TTC549 (cell line): Measurements from ENCODE around the gene MET.
"Not testable (repeated sequence)": the region's sequence is repeated elsewhere in the genome, so short reads cannot be mapped to it uniquely, and the experiment has no call there.

Experiments
- FAIRE-seq: peaks from 2 replicates; lab custom pipeline; 2012; peaks lifted over from hg19 to GRCh38; lab: Jason Lieb, UNC

Gene MET

DNA sequence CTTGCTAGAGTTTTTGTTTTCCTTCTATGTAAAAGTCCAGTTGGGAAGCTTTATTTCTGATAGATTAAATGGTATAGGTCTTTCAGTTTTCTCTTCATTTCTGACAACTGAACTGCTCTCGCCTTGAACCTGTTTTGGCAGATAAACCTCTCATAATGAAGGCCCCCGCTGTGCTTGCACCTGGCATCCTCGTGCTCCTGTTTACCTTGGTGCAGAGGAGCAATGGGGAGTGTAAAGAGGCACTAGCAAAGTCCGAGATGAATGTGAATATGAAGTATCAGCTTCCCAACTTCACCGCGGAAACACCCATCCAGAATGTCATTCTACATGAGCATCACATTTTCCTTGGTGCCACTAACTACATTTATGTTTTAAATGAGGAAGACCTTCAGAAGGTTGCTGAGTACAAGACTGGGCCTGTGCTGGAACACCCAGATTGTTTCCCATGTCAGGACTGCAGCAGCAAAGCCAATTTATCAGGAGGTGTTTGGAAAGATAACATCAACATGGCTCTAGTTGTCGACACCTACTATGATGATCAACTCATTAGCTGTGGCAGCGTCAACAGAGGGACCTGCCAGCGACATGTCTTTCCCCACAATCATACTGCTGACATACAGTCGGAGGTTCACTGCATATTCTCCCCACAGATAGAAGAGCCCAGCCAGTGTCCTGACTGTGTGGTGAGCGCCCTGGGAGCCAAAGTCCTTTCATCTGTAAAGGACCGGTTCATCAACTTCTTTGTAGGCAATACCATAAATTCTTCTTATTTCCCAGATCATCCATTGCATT lies 27.1 kb downstream of the MET start:
- no peak for FAIRE-seq

DNA sequence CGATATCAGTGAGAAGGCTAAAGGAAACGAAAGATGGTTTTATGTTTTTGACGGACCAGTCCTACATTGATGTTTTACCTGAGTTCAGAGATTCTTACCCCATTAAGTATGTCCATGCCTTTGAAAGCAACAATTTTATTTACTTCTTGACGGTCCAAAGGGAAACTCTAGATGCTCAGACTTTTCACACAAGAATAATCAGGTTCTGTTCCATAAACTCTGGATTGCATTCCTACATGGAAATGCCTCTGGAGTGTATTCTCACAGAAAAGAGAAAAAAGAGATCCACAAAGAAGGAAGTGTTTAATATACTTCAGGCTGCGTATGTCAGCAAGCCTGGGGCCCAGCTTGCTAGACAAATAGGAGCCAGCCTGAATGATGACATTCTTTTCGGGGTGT lies 27.7 kb downstream of the MET start:
- no peak for FAIRE-seq

- FAIRE-seq = no peak
Measured at GRCh38 chr7:116702046-116702785, 30.2 kb downstream of the MET start.

DNA sequence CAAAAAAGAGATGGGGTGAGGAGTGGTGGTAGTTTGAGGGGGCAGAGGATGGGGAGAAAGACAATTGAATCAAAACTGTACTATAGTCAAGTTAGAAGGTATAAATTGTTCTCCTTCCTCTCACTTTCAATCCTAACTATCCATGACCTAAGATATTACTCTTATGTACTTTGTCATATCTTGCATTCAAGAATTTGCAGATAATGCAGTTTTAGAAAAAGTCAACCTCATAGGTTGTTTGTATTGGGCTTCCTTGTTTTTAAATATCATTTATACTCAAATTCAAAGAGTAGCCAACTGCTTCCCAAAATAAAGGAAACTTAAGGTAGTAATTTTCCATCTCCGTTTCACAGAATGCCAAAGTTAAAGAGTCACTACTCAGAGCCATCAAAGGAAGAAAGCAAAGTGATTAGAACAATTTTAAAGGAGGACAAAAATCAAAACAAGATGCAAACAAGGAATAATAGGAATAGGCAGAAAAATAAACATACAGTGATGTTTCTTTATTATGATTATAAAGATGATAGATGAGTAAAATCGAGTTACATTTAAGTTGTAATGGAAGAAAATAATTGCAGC lies 32.7 kb downstream of the MET start:
- FAIRE-seq = no peak

DNA sequence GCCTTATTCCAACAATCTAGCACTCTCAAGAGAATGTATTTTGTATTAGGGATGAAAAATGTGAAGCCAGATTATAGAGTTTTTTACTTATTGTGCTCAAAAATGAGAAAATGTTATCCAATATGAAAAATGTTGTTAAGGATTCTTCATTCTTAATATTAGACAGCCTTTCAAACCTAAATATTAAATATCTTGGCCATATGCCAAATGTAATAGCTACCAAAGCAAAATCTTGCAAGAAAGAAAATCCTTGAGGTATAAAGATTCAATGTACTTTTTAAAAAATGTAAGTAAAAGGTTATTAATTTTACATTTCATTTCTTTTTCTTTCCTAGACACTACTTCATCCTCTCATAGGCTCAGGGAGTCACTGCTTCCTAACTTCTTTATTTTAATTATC lies 33.4 kb downstream of the MET start:
- no peak for FAIRE-seq

- FAIRE-seq = no peak
Measured at GRCh38 chr7:116706668-116707126, 34.7 kb downstream of the MET start.

- FAIRE-seq = no peak
Measured at GRCh38 chr7:116707289-116707688, 35.3 kb downstream of the MET start.

DNA sequence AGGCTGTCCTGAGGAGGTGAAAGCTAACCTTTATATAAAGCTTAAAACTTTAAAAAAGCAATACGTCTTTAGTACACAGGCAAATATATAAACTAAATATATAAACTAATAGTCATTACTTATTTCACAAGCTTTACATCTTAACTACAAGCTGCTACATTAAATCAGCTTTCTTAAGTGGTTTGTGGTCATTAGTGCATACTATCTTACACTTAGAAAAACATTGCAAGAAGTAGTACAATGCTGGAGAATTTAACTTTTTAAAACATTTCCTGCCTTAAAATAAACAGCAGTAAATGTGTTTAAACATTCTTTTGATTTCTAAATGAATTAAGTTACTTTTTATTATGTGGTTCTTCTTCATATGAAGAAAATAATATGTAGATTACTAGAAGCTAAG lies 36.3 kb downstream of the MET start:
- FAIRE-seq = no peak

GRCh38 chr7:116708861-116709260 lies 36.9 kb downstream of the MET start:
- FAIRE-seq = no peak

DNA sequence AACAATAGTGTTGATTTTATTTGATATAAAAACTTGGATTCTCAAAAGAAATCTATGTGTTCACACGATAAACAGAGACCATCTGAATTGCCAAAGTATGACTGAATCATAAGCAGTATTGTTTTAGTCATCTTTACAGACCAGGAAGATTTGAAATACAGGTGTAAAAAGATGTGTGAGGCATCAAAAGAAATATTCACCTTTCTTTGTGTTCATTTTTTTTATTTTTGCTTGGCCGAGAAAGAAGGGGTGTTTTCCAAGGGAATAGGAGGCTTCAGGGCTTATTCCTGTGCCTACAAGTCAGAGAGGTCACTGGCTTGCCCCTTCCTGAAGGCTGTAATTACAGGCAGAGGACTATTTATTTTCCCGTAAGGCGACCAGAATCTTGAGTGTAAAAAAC lies 37.3 kb downstream of the MET start:
- FAIRE-seq = no peak

- no peak for FAIRE-seq
Measured at GRCh38 chr7:116710764-116711452, 38.9 kb downstream of the MET start.

DNA sequence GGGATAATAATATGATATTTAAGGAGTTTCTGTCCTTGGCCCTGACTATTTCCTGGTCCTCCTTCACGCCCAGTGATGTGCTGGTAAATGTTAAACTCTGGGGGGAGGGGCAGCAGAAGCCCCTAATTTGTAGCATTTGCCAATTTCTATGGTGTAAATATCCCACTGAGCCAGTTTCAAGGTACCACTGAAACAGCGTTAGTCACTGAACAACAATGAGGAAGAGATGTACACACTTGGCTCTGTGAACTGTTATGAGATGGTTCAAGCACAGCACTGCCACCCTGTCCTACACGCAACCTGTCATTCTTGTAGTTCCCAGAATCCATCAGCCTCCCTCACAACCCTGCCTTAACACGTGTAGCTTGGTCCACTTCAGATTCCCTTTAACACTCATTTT lies 39.8 kb downstream of the MET start:
- no peak for FAIRE-seq

- FAIRE-seq = no peak
Measured at GRCh38 chr7:116713500-116713899, 41.5 kb downstream of the MET start.

DNA sequence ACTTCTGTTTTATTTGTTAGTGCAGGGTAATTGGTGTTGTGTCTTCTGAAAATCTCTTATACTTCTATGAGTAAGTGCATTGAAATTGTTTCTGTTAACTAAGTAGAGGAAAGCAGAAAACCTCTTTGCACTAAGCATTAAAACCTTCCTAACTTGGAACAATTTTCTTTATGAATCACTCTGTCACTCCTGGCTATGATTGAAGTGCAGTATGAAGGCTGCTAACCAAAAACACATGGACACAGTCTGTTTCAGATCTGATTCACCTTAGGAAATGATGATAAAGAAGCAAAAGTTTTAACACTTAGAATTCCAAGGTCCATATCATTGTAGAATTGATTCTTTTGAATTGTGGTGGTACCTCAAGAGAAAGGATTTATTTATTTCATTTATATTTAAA lies 41.9 kb downstream of the MET start:
- FAIRE-seq = no peak

GRCh38 chr7:116715077-116715476 lies 43.1 kb downstream of the MET start:
- FAIRE-seq = no peak

DNA sequence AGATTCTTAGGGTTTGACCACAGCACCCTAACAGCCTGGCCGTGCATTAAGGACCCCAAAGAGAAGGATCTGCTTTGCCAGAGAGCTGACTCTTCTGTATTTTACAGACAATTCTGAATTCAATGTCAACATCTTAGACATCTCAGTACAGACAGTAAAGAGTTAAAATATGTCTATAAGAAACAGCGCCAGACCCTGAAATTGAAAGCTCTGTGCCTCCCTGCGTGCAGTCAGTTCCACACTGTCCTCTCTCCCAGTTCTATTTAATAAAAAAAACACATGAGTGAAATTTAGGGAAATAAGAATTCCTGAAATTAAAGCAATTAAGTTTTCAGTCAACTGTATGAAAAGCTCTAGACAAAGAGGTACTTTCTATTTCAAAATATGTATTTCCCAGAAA lies 45.1 kb downstream of the MET start:
- FAIRE-seq = no peak

GRCh38 chr7:116723959-116724529 lies 52.0 kb downstream of the MET start:
- not testable (repeated sequence) for FAIRE-seq

GRCh38 chr7:116724560-116725231 lies 52.7 kb downstream of the MET start:
- FAIRE-seq = no peak

- FAIRE-seq = no peak
Measured at GRCh38 chr7:116726149-116726548, 54.2 kb downstream of the MET start.

- FAIRE-seq = no peak
Measured at GRCh38 chr7:116726713-116727431, 54.9 kb downstream of the MET start.

DNA sequence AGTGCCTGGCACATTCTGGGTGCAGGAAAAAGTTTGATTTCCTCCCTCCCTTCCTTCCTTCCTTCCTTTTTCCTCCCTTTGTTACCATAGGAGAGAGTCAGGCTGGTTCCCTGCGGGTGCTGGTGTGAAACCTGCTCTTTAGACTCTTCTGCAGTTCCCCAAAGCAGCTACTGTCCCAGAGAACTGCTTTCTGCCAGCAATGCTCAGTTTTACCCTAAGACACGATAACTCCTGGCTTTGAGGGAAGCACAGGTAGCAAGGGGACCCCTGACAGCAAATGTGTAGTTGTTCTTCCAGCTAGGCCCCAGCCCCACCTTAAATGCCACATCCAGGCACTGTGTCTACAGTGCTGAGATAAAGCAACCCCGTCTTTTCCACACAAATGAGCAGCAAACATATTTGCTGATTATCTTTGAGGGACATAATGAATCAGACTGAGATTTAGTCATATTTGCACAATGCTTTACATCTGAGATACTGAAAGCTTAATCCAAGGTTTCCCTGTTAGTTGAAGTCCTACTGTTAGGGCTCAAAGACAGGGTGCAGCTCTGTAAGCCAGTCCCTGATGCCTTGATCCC lies 55.5 kb downstream of the MET start:
- FAIRE-seq = no peak
